ENCODE results near the gene ZFYVE19.
"Not testable (repeated sequence)": the region's sequence is repeated elsewhere in the genome, so short reads cannot be mapped to it uniquely, and the experiment has no call there.

Gene ZFYVE19

GRCh38 chr15:40847223-40847961 lies 40.5 kb downstream of the ZFYVE19 start:
- no peak for DNase-seq (ENCODE audit: low read depth)

- no peak for DNase-seq (ENCODE audit: low read depth)
Measured at GRCh38 chr15:40850576-40851112, 43.8 kb downstream of the ZFYVE19 start.

GRCh38 chr15:40852529-40852928 lies 45.6 kb downstream of the ZFYVE19 start:
- no peak for DNase-seq (ENCODE audit: low read depth)

GRCh38 chr15:40853241-40853890 lies 46.5 kb downstream of the ZFYVE19 start:
- DNase-seq (ENCODE audit: low read depth), result no peak

GRCh38 chr15:40854161-40854560 lies 47.3 kb downstream of the ZFYVE19 start:
- no peak for DNase-seq (ENCODE audit: low read depth)

GRCh38 chr15:40855706-40856234 lies 48.9 kb downstream of the ZFYVE19 start:
- no peak for DNase-seq (ENCODE audit: low read depth)

- DNase-seq (ENCODE audit: low read depth), result no peak
Measured at GRCh38 chr15:40856746-40857145, 49.9 kb downstream of the ZFYVE19 start.

- DNase-seq (ENCODE audit: low read depth), result peak; percentile 68
Measured at GRCh38 chr15:40857601-40858341, 50.9 kb downstream of the ZFYVE19 start.

GRCh38 chr15:40858706-40859105 lies 51.8 kb downstream of the ZFYVE19 start:
- no peak for DNase-seq (ENCODE audit: low read depth)

GRCh38 chr15:40859206-40859851 lies 52.4 kb downstream of the ZFYVE19 start:
- peak; percentile 75 for DNase-seq (ENCODE audit: low read depth)

- DNase-seq (ENCODE audit: low read depth), result not testable (repeated sequence)
Measured at GRCh38 chr15:40861147-40861546, 54.3 kb downstream of the ZFYVE19 start.

GRCh38 chr15:40863660-40864270 lies 56.9 kb downstream of the ZFYVE19 start:
- no peak for DNase-seq (ENCODE audit: low read depth)
